ENCODE measurements around the gene UBE2J2.

GRCh38 chr1:1283821-1284220 is 10.2 kb upstream of the UBE2J2 start:
- TF ChIP-seq CTCF (IDR thresholded peaks at IDR 0.05) (no peak), POLR2A (IDR thresholded peaks at IDR 0.05) (no peak)
